NK-92 (cell line): ENCODE measurements around the gene ADD2.
"Not testable (repeated sequence)": the region's sequence is repeated elsewhere in the genome, so short reads cannot be mapped to it uniquely, and the experiment has no call there.

Source experiments
- DNase-seq: peaks from one replicate; lab custom pipeline; 2025; ENCODE audit not compliant: unreplicated experiment; lab: John Stamatoyannopoulos, UW

Gene ADD2

GRCh38 chr2:70753902-70754301 lies 14.1 kb downstream of the ADD2 start:
- DNase-seq = no peak

GRCh38 chr2:70753031-70753430 lies 15.0 kb downstream of the ADD2 start:
- DNase-seq = no peak

- DNase-seq = no peak
Measured at GRCh38 chr2:70752396-70752795, 15.6 kb downstream of the ADD2 start.

GRCh38 chr2:70751881-70752280 lies 16.1 kb downstream of the ADD2 start:
- no peak for DNase-seq

GRCh38 chr2:70750320-70750719 lies 17.7 kb downstream of the ADD2 start:
- no peak for DNase-seq

- no peak for DNase-seq
Measured at GRCh38 chr2:70748002-70748784, 19.8 kb downstream of the ADD2 start.

GRCh38 chr2:70747284-70747683 lies 20.7 kb downstream of the ADD2 start:
- no peak for DNase-seq

- DNase-seq = no peak
Measured at GRCh38 chr2:70746094-70746974, 21.7 kb downstream of the ADD2 start.

- no peak for DNase-seq
Measured at GRCh38 chr2:70745276-70745825, 22.6 kb downstream of the ADD2 start.

- no peak for DNase-seq
Measured at GRCh38 chr2:70744397-70744796, 23.6 kb downstream of the ADD2 start.

- DNase-seq = no peak
Measured at GRCh38 chr2:70743677-70744076, 24.3 kb downstream of the ADD2 start.

- DNase-seq = no peak
Measured at GRCh38 chr2:70743068-70743467, 24.9 kb downstream of the ADD2 start.

- not testable (repeated sequence) for DNase-seq
Measured at GRCh38 chr2:70739492-70739891, 28.5 kb downstream of the ADD2 start.

- no peak for DNase-seq
Measured at GRCh38 chr2:70738159-70738558, 29.8 kb downstream of the ADD2 start.

- DNase-seq = no peak
Measured at GRCh38 chr2:70735071-70735470, 32.9 kb downstream of the ADD2 start.

- no peak for DNase-seq
Measured at GRCh38 chr2:70733646-70734180, 34.3 kb downstream of the ADD2 start.

- no peak for DNase-seq
Measured at GRCh38 chr2:70732766-70733645, 35.0 kb downstream of the ADD2 start.

GRCh38 chr2:70730730-70731129 lies 37.3 kb downstream of the ADD2 start:
- DNase-seq = no peak

- no peak for DNase-seq
Measured at GRCh38 chr2:70729647-70730046, 38.4 kb downstream of the ADD2 start.

- DNase-seq = no peak
Measured at GRCh38 chr2:70728128-70728527, 39.9 kb downstream of the ADD2 start.
